HepG2 (cell line): ENCODE data around the gene RHBDL3. TPM values are rescaled to one million over a fixed set of nuclear protein-coding genes. Genes with fewer than 3 reads are reported as not detected.

Source experiments
- ATF7 ChIP-seq, 2 experiments: fragments of 450-650 bp in 1 of 2; sonication (generic) in 1 of 2; formaldehyde crosslinking in 1 of 2; IDR thresholded peaks; 2 replicates each; pipeline versions ENCODE4 v1.4.0 to v1.6.1; 2016 to 2020; ENCODE audit warnings: antibody characterized with exemption in 1 of 2, mild to moderate bottlenecking in 1 of 2, missing genetic modification reagents in 1 of 2
- BCL3 ChIP-seq: sonication (generic); formaldehyde crosslinking; IDR thresholded peaks from 2 replicates; pipeline ENCODE4 v1.5.1; 2020; ENCODE audit warnings: mild to moderate bottlenecking, missing genetic modification reagents, moderate library complexity
- BRF2 ChIP-seq: sonication (generic); formaldehyde crosslinking; IDR thresholded peaks from 2 replicates; pipeline ENCODE4 v1.8.1; 2022; ENCODE audit warnings: mild to moderate bottlenecking, missing genetic modification reagents
- HDAC2 ChIP-seq: sonication (generic); formaldehyde crosslinking; IDR thresholded peaks from 2 replicates; pipeline ENCODE4 v1.4.0; 2020; ENCODE audit warnings: missing genetic modification reagents
- HDAC6 ChIP-seq: fragments of 200-600 bp; sonication (generic); IDR thresholded peaks from 2 replicates; pipeline ENCODE4 v1.7.0; 2017; ENCODE audit warnings: mild to moderate bottlenecking, antibody characterized with exemption, low read length, low read depth
- HNF4G ChIP-seq, 2 experiments: sonication (generic) in 1 of 2; formaldehyde crosslinking in 1 of 2; IDR thresholded peaks; 2 replicates each; pipeline versions ENCODE4 v1.4.0 to v1.6.1; 2011 to 2020; ENCODE audit warnings: borderline replicate concordance in 2 of 2, low read depth in 2 of 2, mild to moderate bottlenecking in 2 of 2, low read length in 1 of 2, missing genetic modification reagents in 1 of 2, moderate library complexity in 1 of 2
- NR2F6 ChIP-seq, 2 experiments: IDR thresholded peaks; 2 replicates each; pipeline ENCODE4 v1.6.1; 2016; ENCODE audit warnings: antibody characterized with exemption in 1 of 2, mild to moderate bottlenecking in 1 of 2
- SKI ChIP-seq: fragments of 450-650 bp; IDR thresholded peaks from one replicate; pipeline ENCODE4 v1.6.1; 2018; ENCODE audit warnings: mild to moderate bottlenecking; ENCODE audit not compliant: partially characterized antibody
- SOX13 ChIP-seq, 3 experiments: fragments of 450-650 bp in 1 of 3; sonication (generic) in 1 of 3; formaldehyde crosslinking in 1 of 3; IDR thresholded peaks in 2 of 3; conservative IDR thresholded peaks in 1 of 3; 2 replicates each; pipeline versions ENCODE4 v1.5.0 to v1.6.1; 2016 to 2020; ENCODE audit warnings: antibody characterized with exemption in 1 of 3, mild to moderate bottlenecking in 1 of 3, missing compliant biosample characterization in 1 of 3, missing genetic modification reagents in 1 of 3, moderate library complexity in 1 of 3
- TEAD3 ChIP-seq: optimal IDR thresholded peaks from 2 replicates; pipeline ENCODE3; 2016; ENCODE audit warnings: borderline replicate concordance
- TEF ChIP-seq: sonication (generic); formaldehyde crosslinking; IDR thresholded peaks from 2 replicates; pipeline ENCODE4 v1.5.0; 2020; ENCODE audit warnings: missing genetic modification reagents
- TRAFD1 ChIP-seq: sonication (generic); formaldehyde crosslinking; IDR thresholded peaks from 2 replicates; pipeline ENCODE4 v1.5.1; 2020; ENCODE audit warnings: missing genetic modification reagents, mild to moderate bottlenecking, borderline replicate concordance
- ZNF354B ChIP-seq: sonication (generic); formaldehyde crosslinking; IDR thresholded peaks from 2 replicates; pipeline ENCODE4 v1.8.0; 2022; ENCODE audit warnings: mild to moderate bottlenecking, missing genetic modification reagents
- ZNF567 ChIP-seq: sonication (generic); formaldehyde crosslinking; IDR thresholded peaks from 2 replicates; pipeline ENCODE4 v1.8.1; 2023; ENCODE audit warnings: mild to moderate bottlenecking, missing genetic modification reagents, borderline replicate concordance
- ZNF709 ChIP-seq: sonication (generic); formaldehyde crosslinking; IDR thresholded peaks from 2 replicates; pipeline ENCODE4 v1.5.0; 2020; ENCODE audit warnings: mild to moderate bottlenecking, missing genetic modification reagents
- ZNF710 ChIP-seq: sonication (generic); formaldehyde crosslinking; IDR thresholded peaks from 2 replicates; pipeline ENCODE4 v1.5.0; 2020; ENCODE audit warnings: mild to moderate bottlenecking, missing genetic modification reagents, borderline replicate concordance
- ZNF782 ChIP-seq: sonication (generic); formaldehyde crosslinking; IDR thresholded peaks from 2 replicates; pipeline ENCODE4 v1.4.0; 2020; ENCODE audit warnings: missing genetic modification reagents, mild to moderate bottlenecking, borderline replicate concordance
- polyA plus RNA-seq, 8 experiments: library from polyadenylated mRNA; depleted of rRNA in 3 of 8; stranded (reverse) in 7 of 8; unstranded in 1 of 8; fragments of >200 nt; fragmentation: Illumina TruSeq in 4 of 8; extraction: Trizol in 4 of 8; gene quantifications; 2 replicates each; pipeline versions ENCODE4 v1.2.1 to v1.2.3, GENCODE V29; 2011 to 2016; ENCODE audit warnings: low read depth in 4 of 8, missing spikeins in 1 of 8, mixed read lengths in 1 of 8; ENCODE audit not compliant: insufficient read depth in 1 of 8
- total RNA-seq, 5 experiments: library from RNA; depleted of rRNA; stranded (reverse); fragments of >200 nt; fragmentation: Illumina TruSeq; extraction: Trizol; gene quantifications; 2 replicates each; pipeline ENCODE4 v1.2.3, GENCODE V29; 2016; ENCODE audit warnings: low read depth in 1 of 5

The RHBDL3 gene
- total and polyA plus RNA-seq, 2 of the 13 experiments (the other 11 are each of a cell fraction or from before 2014, with no cell fraction given): 0.09 TPM; not detected in 1

GRCh38 chr17:32302860-32303649, 37.4 kb downstream of the RHBDL3 start (continued):
- no peak for TF ChIP-seq BRF2 (CRISPR knock-in tag)
- TF ChIP-seq SKI: peak; percentile 49
- TF ChIP-seq TEAD3: peak; percentile 80
- no peak for TF ChIP-seq TEF (CRISPR knock-in tag)
- peak; percentile 98 for TF ChIP-seq NR2F6 (IDR thresholded peaks at IDR 0.05)
- TF ChIP-seq NR2F6 (CRISPR knock-in tag; IDR thresholded peaks at IDR 0.05): peak; percentile 98
- TF ChIP-seq ATF7 (IDR thresholded peaks at IDR 0.05): no peak
- no peak for TF ChIP-seq ATF7 (CRISPR knock-in tag; IDR thresholded peaks at IDR 0.05)
- TF ChIP-seq HDAC2: peak; percentile 90
- TF ChIP-seq ZNF567: no peak
- no peak for TF ChIP-seq TRAFD1 (CRISPR knock-in tag)
- TF ChIP-seq ZNF710 (CRISPR knock-in tag): peak; percentile 76; the same call in 1 of the 2 replicates
- no peak for TF ChIP-seq HDAC6
- TF ChIP-seq ZNF709: no peak
- TF ChIP-seq SOX13 (IDR thresholded peaks at IDR 0.05): 0 out of 2 replicates have a peak, but pooled peaks have one; percentile 15
- peak in 1 of 2 experiments; percentile 78; a peak in 2 of 4 replicates for TF ChIP-seq SOX13 (CRISPR knock-in tag; conservative IDR thresholded peaks at IDR 0.05 in 1 of 2, IDR thresholded peaks at IDR 0.05 in 1 of 2)
- TF ChIP-seq ZNF354B (CRISPR knock-in tag): no peak
- TF ChIP-seq HNF4G (IDR thresholded peaks at IDR 0.05; ENCODE audit: borderline replicate concordance, low read depth, low read length): peak; percentile 82
- peak; percentile 84 for TF ChIP-seq HNF4G (CRISPR knock-in tag; IDR thresholded peaks at IDR 0.05; ENCODE audit: borderline replicate concordance, low read depth)
- no peak for TF ChIP-seq ZNF782 (CRISPR knock-in tag)
- peak; percentile 47; the same call in 1 of the 2 replicates for TF ChIP-seq BCL3 (CRISPR knock-in tag)
